ENCODE data around the gene ARHGAP26. TPM values are rescaled to one million over a fixed set of nuclear protein-coding genes. Genes with fewer than 3 reads are reported as not detected.

The ARHGAP26 gene, protein sequence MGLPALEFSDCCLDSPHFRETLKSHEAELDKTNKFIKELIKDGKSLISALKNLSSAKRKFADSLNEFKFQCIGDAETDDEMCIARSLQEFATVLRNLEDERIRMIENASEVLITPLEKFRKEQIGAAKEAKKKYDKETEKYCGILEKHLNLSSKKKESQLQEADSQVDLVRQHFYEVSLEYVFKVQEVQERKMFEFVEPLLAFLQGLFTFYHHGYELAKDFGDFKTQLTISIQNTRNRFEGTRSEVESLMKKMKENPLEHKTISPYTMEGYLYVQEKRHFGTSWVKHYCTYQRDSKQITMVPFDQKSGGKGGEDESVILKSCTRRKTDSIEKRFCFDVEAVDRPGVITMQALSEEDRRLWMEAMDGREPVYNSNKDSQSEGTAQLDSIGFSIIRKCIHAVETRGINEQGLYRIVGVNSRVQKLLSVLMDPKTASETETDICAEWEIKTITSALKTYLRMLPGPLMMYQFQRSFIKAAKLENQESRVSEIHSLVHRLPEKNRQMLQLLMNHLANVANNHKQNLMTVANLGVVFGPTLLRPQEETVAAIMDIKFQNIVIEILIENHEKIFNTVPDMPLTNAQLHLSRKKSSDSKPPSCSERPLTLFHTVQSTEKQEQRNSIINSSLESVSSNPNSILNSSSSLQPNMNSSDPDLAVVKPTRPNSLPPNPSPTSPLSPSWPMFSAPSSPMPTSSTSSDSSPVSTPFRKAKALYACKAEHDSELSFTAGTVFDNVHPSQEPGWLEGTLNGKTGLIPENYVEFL
- 2.4 and 3.4 TPM in 2 replicates for total RNA-seq

GRCh38 chr5:142769793-142770649 is at the start of gene ARHGAP26:
Gene ARHGAP26, plus strand, starts transcription at chr5:142770377. Its CDS starts 385 bp downstream, at chr5:142770762.

Other genes with a start within 250 kb of the ARHGAP26 start
- gene FGF1, start 84.3 kb upstream of the ARHGAP26 start, total RNA-seq = 0.25 and 2.6 TPM in 2 replicates